GM18505 (cell line): ENCODE results near the gene TOLLIP.

Experiments
- ATAC-seq: cut with Tn5 transposase; IDR thresholded peaks from one replicate; pipeline ENCODE4 v1.9.1; 2021; ENCODE audit not compliant: unreplicated experiment
- POLR2A ChIP-seq: IDR thresholded peaks from 4 replicates; pipeline ENCODE4 v1.6.1; 2011; ENCODE audit warnings: borderline replicate concordance; ENCODE audit not compliant: insufficient read depth, insufficient read length; ENCODE audit errors: extremely low read depth

Gene TOLLIP

GRCh38 chr11:1281974-1282365 lies 27.5 kb downstream of the TOLLIP start:
- no peak for ATAC-seq
- no peak for TF ChIP-seq POLR2A

- no peak for TF ChIP-seq POLR2A
- no peak for ATAC-seq
Observed at GRCh38 chr11:1281326-1281973, 28.0 kb downstream of the TOLLIP start.

- ATAC-seq, result no peak
- TF ChIP-seq POLR2A, result no peak
Observed at GRCh38 chr11:1280116-1281035, 29.1 kb downstream of the TOLLIP start.

- TF ChIP-seq POLR2A, result no peak
Observed at GRCh38 chr11:1279674-1280055, 29.8 kb downstream of the TOLLIP start.

GRCh38 chr11:1278766-1279673 lies 30.4 kb downstream of the TOLLIP start:
- no peak for TF ChIP-seq POLR2A
- ATAC-seq, result no peak

More at GRCh38 chr11:1279674-1280055, 29.8 kb downstream of the TOLLIP start:
- ATAC-seq, result no peak

GRCh38 chr11:1277936-1278512 lies 31.4 kb downstream of the TOLLIP start:
- no peak for TF ChIP-seq POLR2A
- no peak for ATAC-seq

GRCh38 chr11:1276866-1277615 lies 32.4 kb downstream of the TOLLIP start:
- no peak for ATAC-seq

GRCh38 chr11:1276041-1276790 lies 33.2 kb downstream of the TOLLIP start:
- TF ChIP-seq POLR2A, result no peak

More at GRCh38 chr11:1276866-1277615, 32.4 kb downstream of the TOLLIP start:
- TF ChIP-seq POLR2A, result no peak

GRCh38 chr11:1275021-1275420 lies 34.4 kb downstream of the TOLLIP start:
- no peak for ATAC-seq
- no peak for TF ChIP-seq POLR2A

More at GRCh38 chr11:1276041-1276790, 33.2 kb downstream of the TOLLIP start:
- ATAC-seq, result no peak

- TF ChIP-seq POLR2A, result no peak
- no peak for ATAC-seq
Observed at GRCh38 chr11:1274501-1274900, 34.9 kb downstream of the TOLLIP start.

GRCh38 chr11:1272531-1272930 lies 36.9 kb downstream of the TOLLIP start:
- no peak for TF ChIP-seq POLR2A
- no peak for ATAC-seq
